Right atrium auricular region (tissue), 2 donors: ENCODE results near the gene ADPGK. TPM values are rescaled to one million over a fixed set of nuclear protein-coding genes. Genes with fewer than 3 reads are reported as not detected.
A peak's percentile ranks its signal among the peaks of the same experiment; 100 is the strongest.

Experiments used
- DNase-seq: peaks from one replicate; pipeline ENCODE4 v3.0.0-alpha.2; 2019; ENCODE audit warnings: low spot score
- H3K27ac ChIP-seq, 2 donors: fragments of 200-600 bp; sonication (generic); 1 replicate in 1 of 2; 2 replicates in 1 of 2; pipeline ENCODE4 v1.5.1; 2016 to 2019
- H3K27me3 ChIP-seq, 2 donors: fragments of 200-600 bp; sonication (generic); one replicate each; pipeline versions ENCODE4 v1.5.1 to v1.6.0; 2017 to 2019
- H3K36me3 ChIP-seq: fragments of 200-600 bp; sonication (generic); one replicate; pipeline ENCODE4 v1.5.1; 2016
- H3K4me1 ChIP-seq, 2 donors: fragments of 200-600 bp; sonication (generic); one replicate each; pipeline versions ENCODE4 v1.5.1 to v1.6.0; 2017 to 2019
- H3K4me3 ChIP-seq, 2 donors: fragments of 200-600 bp; sonication (generic); 1 replicate in 1 of 2; 2 replicates in 1 of 2; pipeline ENCODE4 v1.5.1; 2017 to 2019; ENCODE audit warnings: mild to moderate bottlenecking in 1 of 2, moderate library complexity in 1 of 2
- H3K9me3 ChIP-seq, 2 donors: fragments of 200-600 bp; sonication (generic); one replicate each; pipeline ENCODE4 v1.5.1; 2019
- CTCF ChIP-seq, 2 donors: fragments of 200-600 bp; sonication (generic); IDR thresholded peaks; one replicate each; pipeline ENCODE4 v1.5.1; 2019; ENCODE audit warnings: antibody characterized with exemption in 2 of 2
- total RNA-seq, 2 donors: library from RNA; depleted of rRNA; stranded (reverse); fragments of >200 nt; gene quantifications; one replicate each; pipeline ENCODE4 v1.1.0, GENCODE V29; 2016

The ADPGK gene
- 10 to 100 TPM; 10.4 to 16.3 TPM for total RNA-seq

DNA sequence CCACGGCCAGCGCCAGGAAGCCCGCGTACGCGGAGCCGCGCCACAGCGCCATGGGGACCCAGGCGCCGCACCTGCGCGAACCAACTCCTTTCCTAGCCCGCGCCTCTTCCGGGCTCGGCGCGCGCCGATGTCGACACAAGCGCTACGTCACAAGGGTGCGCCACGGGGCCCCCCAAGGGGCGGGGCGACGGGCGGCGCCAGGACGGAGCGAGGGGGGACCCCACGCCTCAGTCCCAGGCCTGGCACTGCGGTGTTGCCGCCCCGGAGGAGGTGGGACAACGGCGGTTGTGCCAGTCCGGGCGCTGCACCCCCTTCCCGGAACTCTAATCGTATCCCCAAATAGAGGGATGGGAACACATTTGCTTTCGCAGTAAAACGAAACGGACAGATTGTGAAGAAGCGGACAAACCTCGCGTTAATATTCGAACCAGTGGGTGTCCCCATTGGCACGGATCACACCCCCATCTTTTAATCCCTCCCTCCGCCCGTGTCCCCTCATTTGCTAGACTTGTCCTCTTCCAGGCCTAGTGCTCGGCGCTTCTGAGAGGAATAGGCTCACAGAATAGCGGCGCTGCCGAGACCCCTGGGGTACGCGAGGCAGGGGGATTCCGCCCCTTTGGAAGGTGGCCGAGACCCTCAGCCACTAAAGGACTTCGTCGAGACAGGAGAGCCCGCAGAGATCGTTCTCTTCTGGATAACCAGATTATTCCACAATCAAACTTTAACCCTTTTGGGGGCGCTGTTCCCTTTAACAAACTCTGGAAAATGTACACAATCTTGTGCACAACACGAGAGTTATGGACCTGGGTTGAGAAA lies at the start of gene ADPGK:
Gene ADPGK (minus strand): TSS at position 119 of the 816 bp plus-strand sequence. CDS start 67 bp downstream, at position 52.
- Histone ChIP-seq H3K27me3 (no peaks in the 10 kb centered on the region), H3K4me1 (peaks cover 0 to 27% of the 10 kb centered on the region in 2 donors), H3K36me3 (no peaks in the 10 kb centered on the region), H3K9me3 (no peaks in the 10 kb centered on the region), H3K27ac (peak within 1 kb of the TSS; percentile 89 to 94), H3K4me3 (peak within 1 kb of the TSS; percentile 95 to 96)
- TF ChIP-seq CTCF (IDR thresholded peaks at IDR 0.05), result peak in 1 of 2 donors; percentile 69
- DNase-seq, result peak; percentile 90

- H3K9me3 ChIP-seq, result no peaks in the 10 kb centered on the region
- no peaks in the 10 kb centered on the region for H3K4me1 ChIP-seq
- H3K27me3 ChIP-seq, result no peaks in the 10 kb centered on the region
- no peak overlapping the region for H3K4me3 ChIP-seq
- DNase-seq, result no peak
- no peak for TF ChIP-seq CTCF (IDR thresholded peaks at IDR 0.05)
- no peak overlapping the region for H3K27ac ChIP-seq
- H3K36me3 ChIP-seq, result no peaks in the 10 kb centered on the region
Observed at GRCh38 chr15:72827226-72827625, 43.7 kb upstream of the ADPGK start.

DNA sequence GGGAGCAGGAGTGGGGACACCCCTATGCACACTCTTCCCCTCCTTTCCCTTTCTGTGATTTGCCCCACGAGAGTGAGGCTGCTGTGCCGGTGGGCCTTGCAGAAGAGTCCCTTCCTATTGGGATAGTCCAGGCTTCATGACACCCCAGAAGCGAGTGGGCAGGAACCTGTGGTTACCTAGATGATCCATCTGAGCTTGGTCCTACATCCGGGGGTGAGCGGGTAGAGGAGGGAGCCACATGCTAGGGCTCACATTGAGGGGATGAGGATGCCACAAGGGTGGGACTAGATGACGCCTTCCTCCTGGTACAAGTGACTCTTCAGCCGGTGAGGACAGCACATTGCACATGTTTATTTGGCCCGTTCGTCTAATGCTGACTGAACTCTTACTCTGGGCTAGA lies 43.1 kb upstream of the ADPGK start:
- no peak for TF ChIP-seq CTCF (IDR thresholded peaks at IDR 0.05)
- no peaks in the 10 kb centered on the region for H3K36me3 ChIP-seq
- peak; percentile 36 for DNase-seq
- H3K27ac ChIP-seq, result no peak overlapping the region
- H3K4me3 ChIP-seq, result no peak overlapping the region
- no peaks in the 10 kb centered on the region for H3K9me3 ChIP-seq
- no peaks in the 10 kb centered on the region for H3K4me1 ChIP-seq
- no peaks in the 10 kb centered on the region for H3K27me3 ChIP-seq

- TF ChIP-seq CTCF (IDR thresholded peaks at IDR 0.05), result no peak
- no peak overlapping the region for H3K4me3 ChIP-seq
- H3K9me3 ChIP-seq, result no peaks in the 10 kb centered on the region
- DNase-seq, result peak; percentile 26
- H3K4me1 ChIP-seq, result no peaks in the 10 kb centered on the region
- H3K36me3 ChIP-seq, result no peaks in the 10 kb centered on the region
- no peak overlapping the region for H3K27ac ChIP-seq
- H3K27me3 ChIP-seq, result no peaks in the 10 kb centered on the region
Observed at GRCh38 chr15:72825829-72826228, 42.3 kb upstream of the ADPGK start.

DNA sequence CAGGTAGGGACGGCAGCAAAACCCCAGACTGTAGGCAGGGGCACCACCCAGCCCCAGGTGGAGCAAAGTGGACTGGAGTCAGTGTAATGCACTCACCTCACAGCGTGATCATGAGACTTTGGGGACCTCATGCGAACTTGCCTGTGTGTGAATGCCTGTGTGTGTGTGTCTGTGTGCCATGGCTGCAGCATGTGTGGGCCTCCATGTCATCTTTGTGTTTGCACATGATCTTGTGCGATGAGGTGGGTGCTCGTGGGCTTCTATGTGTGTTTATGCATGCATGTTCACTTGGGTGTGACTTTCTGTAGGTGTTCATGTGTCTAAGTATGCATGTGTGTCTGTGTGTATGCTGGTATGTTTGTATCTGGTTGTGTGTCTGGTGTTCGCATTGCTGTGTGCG lies 41.2 kb upstream of the ADPGK start:
- H3K9me3 ChIP-seq, result no peaks in the 10 kb centered on the region
- no peaks in the 10 kb centered on the region for H3K36me3 ChIP-seq
- no peak overlapping the region for H3K4me3 ChIP-seq
- H3K27ac ChIP-seq, result no peak overlapping the region
- no peak for DNase-seq
- no peak for TF ChIP-seq CTCF (IDR thresholded peaks at IDR 0.05)
- H3K4me1 ChIP-seq, result no peaks in the 10 kb centered on the region
- H3K27me3 ChIP-seq, result no peaks in the 10 kb centered on the region
